Choroid plexus epithelial cell (primary cell): Measurements from ENCODE around the gene TNFRSF4.

ENCODE experiments used
- DNase-seq: peaks from one replicate; pipeline ENCODE4 v3.0.0-alpha.2; 2010; ENCODE audit warnings: low read depth
- H3K4me3 ChIP-seq: 2 replicates; pipeline ENCODE4 v1.5.1; 2011; ENCODE audit warnings: low read depth, mild to moderate bottlenecking, control low read depth, low read length, moderate library complexity
- CTCF ChIP-seq: conservative IDR thresholded peaks from 2 replicates; pipeline ENCODE4 v1.5.1; 2011; ENCODE audit warnings: low read depth, mild to moderate bottlenecking, control low read depth, inconsistent platforms, low read length, moderate library complexity

The TNFRSF4 gene

GRCh38 chr1:1175221-1176062, 38.5 kb downstream of the TNFRSF4 start:
- no peak overlapping the region for H3K4me3 ChIP-seq
- no peak for TF ChIP-seq CTCF
- DNase-seq = no peak

- DNase-seq = no peak
- H3K4me3 ChIP-seq = no peak within 1 kb of the TSS
- TF ChIP-seq CTCF = no peak
Measured at GRCh38 chr1:1173793-1174415, 40.0 kb downstream of the TNFRSF4 start, which contains the start of gene TTLL10. Gene TTLL10, plus strand, starts transcription at chr1:1173880. Its CDS starts 5,336 bp downstream, at chr1:1179216.

GRCh38 chr1:1173061-1173792, 40.7 kb downstream of the TNFRSF4 start:
- no peak for DNase-seq
- no peak for TF ChIP-seq CTCF
- H3K4me3 ChIP-seq = no peak overlapping the region

GRCh38 chr1:1171546-1172340, 42.2 kb downstream of the TNFRSF4 start:
- DNase-seq = no peak
- TF ChIP-seq CTCF = no peak
- no peak overlapping the region for H3K4me3 ChIP-seq

GRCh38 chr1:1171161-1171545, 42.8 kb downstream of the TNFRSF4 start:
- TF ChIP-seq CTCF = no peak
- DNase-seq = no peak
- no peak overlapping the region for H3K4me3 ChIP-seq

- no peak for TF ChIP-seq CTCF
- peak; percentile 8 for DNase-seq
- H3K4me3 ChIP-seq = no peak overlapping the region
Measured at GRCh38 chr1:1170215-1171091, 43.5 kb downstream of the TNFRSF4 start.
